Midbrain (tissue), 1 donor: ENCODE data around the gene KCNIP1.

Experiments
- DNase-seq: peaks from one replicate; lab custom pipeline; 2025; lab: John Stamatoyannopoulos, UW

Gene KCNIP1

DNA sequence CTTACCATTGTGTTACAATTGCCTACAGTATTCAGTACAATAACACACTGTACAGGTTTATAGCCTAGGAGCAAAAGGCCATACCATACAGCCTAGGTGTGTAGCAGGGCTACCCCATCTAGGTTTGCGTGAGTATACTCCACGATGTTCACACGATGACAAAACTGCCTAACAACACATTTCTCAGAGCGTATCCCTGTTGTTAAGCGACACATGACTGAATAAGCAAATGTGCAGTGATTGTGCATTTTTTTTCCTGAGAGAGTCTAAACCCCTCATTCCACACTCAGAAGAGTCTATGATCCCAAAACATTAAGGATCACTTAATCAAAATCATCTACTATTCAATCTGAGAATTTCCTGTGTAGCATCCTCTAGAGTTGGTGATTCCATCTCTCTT lies 211.3 kb downstream of the KCNIP1 start:
- DNase-seq: no peak

DNA sequence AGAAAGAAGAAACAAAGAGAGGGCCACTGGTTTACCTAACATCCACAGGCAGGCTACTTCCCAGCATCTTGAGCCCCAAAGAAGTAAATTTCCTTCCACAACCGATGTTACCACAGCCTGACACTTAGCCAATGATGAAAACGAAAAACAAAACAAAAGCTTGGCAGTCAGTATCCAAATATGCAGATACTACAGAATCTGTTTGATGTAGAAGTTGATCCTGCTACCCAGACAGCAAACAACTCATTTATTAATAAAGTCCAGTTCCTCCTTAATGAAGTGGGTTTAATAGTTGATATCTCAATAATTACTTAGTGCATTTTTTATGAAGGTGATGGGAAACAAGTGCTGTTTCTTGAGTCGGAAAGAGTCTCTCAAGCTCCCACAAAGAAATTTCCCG lies 212.6 kb downstream of the KCNIP1 start:
- no peak for DNase-seq

DNA sequence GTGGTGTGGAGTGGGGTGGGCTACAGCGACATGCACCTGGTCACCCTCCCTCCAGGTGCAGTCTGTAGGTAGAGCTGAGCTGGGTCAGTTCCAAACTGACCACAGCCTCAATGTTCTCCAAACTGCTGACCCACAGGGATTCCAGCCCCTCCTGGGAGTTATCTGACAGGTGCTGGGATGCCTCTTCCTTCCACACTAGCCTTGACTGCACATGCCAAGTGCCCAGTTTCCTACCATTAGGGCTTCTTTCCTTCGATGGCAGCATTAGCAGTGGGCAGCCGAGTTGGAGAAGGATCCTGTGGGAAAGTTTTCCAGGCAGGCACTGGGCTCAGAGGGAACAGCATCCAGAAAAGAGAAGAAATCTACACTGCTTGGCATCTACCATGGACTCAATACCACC lies 215.7 kb downstream of the KCNIP1 start:
- DNase-seq: no peak

DNA sequence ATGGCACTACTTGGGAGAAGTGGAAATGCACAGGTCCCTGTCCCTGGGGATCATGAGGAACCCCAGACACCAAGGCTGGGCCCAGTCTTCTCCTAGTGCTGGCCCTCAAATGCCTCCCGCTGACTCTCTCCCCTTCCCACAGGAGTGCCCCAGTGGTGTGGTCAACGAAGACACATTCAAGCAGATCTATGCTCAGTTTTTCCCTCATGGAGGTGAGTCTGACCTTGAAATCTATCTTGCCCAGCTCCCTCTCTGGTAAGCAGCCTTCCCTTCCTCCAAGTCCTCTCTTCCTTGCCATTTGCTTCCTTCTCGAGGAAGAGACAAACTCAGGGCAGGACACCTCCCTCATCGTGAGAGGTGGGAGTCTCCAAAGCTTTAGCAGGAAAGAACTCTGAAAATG lies 216.4 kb downstream of the KCNIP1 start:
- no peak for DNase-seq

DNA sequence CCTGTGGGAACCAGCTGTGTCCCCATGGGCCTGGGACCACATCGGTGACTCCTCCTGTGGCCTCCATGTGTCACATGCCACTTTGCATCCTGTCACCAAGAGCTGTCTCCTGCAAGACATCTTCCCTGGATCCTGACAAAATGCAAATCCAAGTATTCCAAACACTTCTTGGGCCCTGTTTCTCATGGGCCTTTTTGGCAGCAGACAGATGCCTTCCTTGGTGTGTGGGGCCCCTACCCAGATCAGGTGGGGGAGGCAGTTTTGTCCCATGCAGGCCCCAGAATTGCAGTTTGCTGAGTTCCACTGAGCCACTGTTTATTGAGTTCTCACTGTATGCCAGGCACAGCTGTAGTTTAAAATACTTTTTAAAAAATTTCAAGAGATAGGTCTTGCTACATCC lies 217.2 kb downstream of the KCNIP1 start:
- no peak for DNase-seq

DNA sequence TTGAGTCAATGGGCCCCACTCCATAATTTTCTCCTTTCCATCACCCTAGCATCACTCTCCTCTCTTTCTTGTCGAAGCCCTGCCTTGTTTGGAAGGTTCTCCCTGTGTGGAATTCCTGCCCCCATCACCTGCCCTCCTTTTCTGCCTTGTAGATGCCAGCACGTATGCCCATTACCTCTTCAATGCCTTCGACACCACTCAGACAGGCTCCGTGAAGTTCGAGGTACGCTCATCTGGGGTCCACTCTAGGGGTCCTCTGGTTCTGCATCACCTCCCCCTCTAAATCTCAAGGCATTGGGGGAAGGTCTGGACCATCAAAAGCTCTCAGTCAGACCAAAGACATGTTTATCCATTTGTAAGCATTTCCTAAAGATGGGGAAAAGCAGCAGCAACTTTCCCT lies 217.9 kb downstream of the KCNIP1 start:
- no peak for DNase-seq

DNA sequence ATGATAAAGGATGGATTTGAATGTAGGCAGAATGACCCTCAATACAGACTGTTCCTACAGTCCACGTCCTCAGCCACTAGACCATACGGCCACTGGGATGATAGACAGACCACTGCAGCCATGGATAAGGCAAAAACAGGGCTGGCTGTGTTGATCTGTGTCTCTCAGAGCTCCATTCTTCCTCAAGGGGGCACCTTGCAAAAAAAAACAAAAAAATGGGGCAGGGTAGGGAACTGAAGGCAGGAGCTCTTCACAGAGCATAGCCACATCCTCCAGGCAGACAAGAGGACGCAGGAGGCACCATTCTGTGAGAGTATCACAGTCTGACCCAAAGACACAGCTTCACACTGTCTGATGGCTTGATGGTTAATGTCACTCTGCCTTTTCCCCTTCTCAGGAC lies 218.5 kb downstream of the KCNIP1 start:
- no peak for DNase-seq

DNA sequence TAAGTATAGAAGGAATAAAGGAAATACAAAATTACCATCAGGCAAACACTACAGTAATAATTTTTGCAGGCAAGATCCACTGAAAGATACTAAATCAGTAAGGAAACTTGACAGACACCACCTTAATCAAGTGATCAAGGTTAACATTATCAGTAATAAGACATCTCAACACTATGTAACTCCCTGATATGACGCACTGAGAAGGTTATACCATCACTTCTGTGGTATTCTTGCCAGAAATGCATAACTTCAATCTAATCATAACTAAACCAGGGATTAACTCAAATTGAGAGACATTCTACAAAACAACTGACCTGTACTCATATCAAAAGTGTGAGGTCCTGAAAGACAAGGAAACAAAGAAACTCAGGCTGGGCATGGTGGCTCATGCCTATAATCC lies 227.2 kb downstream of the KCNIP1 start:
- no peak for DNase-seq

DNA sequence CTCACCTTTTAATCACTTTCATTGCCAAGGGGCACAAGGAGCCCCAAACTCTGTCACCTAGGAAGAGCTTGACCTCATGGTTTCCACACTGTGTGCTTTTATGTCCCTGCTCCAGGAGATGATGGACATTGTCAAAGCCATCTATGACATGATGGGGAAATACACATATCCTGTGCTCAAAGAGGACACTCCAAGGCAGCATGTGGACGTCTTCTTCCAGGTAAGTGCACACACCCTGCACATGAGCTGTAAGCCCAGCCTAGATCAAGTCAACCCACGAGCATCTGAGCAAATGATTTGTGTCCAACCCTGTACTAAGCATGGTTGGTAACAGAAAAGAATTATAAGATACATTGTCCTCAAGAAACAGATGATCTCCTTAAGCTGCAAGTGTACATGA lies 228.9 kb downstream of the KCNIP1 start:
- DNase-seq: no peak

DNA sequence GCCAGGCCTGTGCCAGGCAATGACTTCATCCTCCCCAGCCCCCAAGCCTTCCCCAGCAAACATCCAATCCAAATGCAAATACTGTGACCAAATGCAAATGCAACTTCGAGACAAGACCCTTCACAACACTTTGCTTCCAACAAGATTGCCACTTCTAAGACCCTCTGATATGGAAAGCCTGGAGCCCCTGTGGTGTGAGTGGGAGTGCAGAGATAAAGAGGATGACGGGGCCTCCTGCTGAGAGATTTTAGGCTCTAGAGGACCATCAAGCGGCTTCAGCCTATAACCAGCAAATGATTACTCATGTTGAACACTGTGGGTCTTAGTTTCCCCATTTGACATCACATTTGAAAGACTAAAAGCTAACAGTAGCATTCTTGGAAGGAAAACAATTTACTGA lies 233.1 kb downstream of the KCNIP1 start:
- DNase-seq: no peak

DNA sequence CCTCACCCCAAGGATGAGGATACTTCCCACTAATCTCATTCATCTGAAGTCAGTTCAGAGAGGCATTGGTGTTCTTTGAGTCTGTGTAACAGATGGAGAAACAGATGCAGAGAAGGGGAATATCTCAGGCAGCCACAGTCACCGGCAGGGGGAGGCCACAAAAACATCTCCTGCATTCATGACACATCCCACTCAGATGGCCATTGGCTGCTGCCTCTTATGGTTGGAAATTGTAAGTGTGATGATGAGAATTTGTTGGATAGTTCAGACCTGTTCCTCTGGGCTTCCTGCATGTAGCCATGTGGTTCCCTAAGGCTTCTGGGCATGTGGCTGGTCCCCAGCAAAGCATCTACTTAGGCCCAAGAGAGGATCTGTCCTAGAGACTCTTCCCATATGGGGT lies 233.8 kb downstream of the KCNIP1 start:
- DNase-seq: no peak

DNA sequence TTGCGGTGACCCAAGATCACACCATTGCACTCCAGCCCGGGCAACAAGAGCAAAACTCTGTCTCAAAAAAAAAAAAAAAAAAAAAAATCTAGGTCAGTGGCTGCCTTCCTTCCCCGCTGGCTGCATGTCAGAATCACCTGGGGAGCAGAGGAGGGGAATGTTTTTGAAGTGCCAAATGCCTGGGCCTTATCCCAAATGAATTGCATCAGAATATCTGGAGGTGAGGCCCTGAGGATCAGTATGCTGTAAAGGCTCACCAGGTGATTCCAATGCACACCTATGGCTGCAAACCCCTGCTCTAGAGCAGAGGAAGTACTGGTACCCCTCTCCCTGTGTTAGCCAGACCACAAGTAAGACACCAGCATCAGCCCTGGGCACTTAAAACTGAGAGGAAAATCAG lies 235.0 kb downstream of the KCNIP1 start:
- DNase-seq: no peak

DNA sequence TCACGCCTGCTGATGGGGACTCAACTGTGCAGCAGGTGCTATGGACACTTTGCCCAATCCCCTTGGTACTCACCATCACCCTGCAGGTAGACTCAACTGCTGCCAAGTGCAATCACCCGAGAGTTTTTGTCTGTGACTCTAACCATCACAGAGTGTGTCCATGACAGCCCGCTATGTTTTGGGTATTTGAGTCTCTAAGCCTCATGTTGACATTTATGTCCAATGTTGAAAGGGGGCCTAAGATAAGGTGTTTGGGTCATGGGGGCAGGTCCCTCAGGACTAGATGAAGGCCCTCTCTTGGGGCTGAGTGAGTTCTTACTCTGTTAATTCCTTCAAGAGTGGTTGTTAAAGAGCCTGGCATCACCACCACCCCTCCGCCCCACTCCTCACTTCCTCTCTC lies 235.6 kb downstream of the KCNIP1 start:
- no peak for DNase-seq

DNA sequence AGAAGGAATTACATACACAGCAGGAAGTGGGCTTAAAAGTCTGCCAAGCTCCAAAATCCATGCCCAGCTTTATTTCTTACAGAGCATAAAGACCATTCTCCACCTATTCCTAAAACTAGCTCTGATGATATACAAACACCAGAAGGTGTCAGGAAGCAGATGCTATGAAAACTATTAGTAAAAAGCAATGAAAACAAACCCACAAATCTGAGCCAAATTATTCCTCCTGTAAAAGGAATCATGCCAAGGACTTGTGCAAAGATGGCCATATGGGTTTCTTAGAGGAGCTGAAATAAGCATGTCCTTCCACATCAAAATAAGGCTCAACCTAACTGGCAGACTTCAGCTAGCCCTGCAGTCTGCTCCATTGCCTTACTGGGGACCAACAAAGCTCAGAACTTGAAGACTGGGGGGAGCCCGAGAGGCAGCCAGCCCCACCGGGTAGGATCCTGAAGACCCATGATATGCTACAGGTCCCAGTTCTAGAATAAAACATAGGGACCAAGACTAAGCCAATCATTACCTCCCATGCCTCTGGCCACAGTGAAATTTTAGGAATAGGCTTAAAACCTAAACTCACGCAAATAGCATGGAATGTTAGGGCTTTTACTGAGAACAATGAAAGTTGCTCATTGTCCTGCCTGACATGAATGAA lies 236.9 kb downstream of the KCNIP1 start:
- DNase-seq: no peak

DNA sequence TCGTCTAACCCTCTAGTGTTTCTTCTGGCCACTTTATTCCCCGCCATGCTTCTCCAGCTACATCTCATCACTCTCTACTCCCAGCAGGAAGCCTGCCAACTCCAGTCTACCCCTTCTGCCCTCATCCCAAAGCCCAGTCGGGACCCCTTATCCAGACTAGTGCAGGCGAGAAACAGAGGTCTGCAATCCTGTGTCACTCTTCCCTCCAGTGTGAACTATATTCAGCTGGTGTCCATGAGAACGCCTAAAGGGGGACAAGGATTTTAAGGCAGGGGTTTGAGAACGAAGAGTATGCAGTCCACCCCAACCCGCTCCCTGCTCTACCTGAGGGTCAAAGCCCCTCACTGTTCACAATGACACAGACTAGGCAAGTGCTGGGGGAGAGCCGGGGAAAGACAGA lies 238.0 kb downstream of the KCNIP1 start:
- no peak for DNase-seq

DNA sequence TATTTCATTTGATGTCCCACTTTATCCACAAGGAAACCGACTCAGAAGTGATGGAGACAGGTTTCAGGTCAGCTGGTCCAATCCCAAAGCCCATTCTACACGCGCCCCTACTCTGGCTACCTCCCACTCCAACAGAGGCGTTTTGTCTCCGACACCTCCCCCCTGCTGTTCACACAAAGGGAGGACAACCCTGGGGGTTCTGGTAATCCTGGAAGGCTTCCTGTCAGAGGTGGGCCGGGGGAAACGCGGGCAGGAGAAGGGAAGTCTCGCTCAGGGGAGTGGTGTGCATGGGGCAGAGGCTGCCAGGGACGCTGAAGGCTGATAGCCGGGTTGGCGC lies 240.0 kb downstream of the KCNIP1 start:
- no peak for DNase-seq

DNA sequence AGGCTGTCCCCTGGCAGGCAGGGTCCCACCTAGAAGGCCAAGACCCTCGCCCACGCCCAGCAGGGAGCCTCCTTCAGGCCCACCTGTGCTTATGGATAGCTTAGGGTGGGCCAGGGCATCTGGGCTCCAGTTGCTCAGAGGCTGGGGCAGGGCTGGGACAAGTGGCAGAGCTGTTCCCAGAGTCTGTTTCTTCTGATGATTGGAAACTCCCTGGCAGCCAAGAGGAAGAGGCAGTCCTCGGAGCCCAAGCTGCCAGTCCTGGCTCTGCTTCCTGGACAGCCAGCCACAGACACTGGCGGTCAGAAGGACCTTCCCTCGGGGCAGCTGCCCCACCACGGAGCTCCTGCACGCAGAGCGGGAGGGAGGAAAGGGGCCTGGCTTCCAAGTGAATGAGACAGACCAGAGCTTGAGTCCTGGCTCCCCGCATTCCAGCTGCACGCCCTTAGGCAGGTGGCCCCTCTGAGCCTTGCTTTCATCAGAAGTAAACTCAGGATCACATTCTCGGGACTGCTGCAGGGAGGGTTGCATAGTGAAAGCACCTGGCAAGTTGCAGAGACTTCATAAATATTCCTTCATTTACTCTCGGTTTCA lies 241.8 kb downstream of the KCNIP1 start:
- DNase-seq: no peak

DNA sequence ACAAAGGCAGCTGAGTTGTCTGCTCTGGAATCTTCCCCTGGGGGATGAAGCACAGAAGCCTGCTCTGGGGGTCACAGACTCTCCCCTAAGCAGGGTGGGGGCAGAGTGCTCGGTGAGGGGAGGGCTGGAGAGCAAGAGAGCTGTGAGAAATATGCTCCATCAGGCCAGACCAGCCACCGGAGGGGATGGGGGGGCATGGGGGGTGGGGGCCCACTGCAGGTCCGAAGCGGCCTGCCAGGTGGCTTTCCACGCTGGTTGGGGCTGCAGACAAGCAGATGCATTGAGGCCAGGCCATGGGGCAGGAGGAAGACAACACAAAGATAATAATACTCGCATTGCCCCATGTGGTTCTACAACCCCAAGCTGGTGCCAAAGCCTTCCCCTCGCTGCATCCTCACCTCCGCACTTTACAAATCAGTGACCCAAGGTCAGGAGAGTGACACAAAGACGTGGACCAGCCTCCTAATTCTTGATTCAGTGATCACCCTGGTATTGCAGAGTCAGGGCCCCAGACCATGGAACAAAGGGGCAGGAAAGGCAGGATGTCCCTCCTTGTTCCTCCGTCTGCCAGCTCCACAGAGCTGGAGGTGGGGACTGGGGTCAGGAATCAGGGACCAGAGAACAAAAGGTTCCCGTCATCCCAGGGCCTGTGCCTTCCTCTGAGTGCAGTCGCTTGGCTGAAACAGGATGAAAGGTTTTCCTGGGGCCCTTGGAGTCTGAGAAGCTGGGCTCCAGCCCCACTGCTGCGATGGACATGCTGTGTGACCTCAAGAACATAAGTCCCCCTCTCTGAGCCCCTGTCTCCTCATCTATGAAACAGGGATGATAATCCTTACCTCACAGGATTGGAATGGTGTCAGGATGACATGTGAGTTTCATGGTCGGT lies 242.5 kb downstream of the KCNIP1 start:
- no peak for DNase-seq

DNA sequence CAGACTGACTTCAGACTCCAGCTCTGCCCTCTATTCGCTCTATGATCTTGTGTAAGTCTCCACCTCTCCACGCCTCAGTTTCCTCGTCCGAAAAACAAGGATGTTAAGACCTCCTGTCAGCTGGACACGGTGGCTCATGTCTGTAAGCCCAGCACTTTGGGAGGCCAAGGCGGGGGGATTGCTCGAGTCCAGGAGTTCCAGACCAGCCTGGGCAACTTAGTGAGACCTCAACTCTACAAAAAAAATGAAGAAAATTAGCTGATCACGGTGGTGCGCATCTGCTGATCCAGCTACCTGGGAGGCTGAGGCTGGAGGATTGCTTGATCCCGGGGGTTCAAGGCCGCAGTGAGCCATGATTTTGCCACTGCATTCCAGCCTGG lies 243.1 kb downstream of the KCNIP1 start:
- DNase-seq: no peak

DNA sequence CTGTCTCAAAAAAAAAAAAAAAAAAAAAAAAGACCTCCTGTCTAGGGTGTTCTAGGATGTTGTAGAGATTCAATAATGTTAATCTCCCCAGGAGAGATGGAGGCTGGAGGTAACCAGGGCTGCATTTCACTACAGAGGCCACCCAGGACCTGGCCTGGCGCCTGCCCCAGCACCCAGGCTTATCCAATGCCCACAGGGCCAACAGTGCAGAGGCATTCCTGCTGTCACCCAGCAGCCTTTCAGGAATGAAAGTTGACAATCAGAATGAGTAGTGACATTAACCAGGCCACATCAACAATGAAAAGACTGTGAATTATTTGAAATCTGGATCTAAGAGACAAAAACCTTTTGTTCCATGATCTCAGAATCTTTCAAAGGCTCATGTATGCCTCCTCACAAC lies 243.5 kb downstream of the KCNIP1 start:
- no peak for DNase-seq

DNA sequence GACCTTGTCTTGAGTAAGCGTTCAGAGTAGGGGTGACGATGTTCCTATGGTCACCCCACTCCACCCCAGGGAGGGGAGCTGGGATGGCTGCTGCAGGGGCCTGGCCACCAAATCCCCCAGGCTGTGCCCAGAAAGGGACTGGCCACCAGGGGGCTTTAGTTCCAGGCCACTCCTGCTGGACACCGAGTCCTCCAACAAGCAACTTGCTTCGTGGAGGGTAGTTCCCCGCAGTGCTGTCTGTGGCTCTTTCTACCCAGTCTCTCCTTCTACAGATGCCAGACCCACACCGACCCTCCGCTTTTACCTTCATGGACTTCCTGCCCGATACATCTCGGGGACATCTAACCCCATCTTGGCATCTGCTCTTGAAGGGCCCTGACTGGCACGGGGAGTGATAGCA lies 244.0 kb downstream of the KCNIP1 start:
- DNase-seq: no peak

DNA sequence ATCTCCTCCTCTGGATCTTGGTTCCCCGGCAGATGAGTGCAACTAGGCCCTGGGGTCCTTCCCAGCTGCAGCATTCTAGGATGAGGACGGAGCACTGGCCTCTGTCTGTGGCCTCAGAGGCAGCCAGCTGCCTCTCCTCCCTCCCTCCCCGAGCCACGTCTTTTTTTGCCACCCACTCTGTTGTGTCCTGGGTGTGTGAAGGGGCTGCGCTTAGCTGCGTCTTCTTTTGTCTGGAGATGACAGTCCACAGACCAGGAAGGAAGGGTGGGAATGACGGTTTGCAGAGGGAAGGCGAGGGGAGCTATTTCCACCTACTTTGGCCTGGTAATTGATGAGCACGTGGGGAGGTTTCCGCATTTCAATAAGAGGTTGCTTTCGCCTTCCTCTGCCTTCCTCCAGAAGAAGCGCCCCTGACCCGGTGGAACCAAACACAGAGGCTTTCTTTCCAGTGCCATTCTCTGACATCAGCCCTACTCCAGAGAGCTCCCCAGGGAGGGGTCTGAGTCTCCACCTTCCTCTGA lies 245.2 kb downstream of the KCNIP1 start:
- no peak for DNase-seq

DNA sequence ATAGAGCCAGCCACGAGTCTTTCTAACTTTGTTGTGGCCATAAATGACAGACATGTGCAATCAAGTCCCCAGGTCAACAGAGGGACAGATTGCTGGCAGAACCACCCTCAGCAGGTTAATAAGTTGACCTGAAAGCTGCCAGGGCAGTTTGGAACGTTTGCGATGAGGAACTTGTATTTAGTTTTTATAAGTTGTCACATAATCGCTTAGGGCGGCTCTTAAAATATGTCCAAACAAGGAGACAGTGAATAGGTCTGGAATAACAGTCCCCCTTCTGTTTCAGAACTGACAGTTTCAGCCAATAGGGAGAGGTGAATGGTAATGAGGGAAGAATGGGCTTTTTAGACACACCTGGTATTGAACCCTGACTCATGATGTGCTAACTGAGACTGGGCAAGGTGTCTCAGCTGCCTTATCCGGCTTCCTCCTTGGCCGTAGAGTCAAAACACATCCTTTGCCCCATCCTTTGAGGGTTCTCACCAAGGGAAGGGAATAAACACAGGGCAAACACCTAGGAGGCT lies 246.2 kb downstream of the KCNIP1 start:
- no peak for DNase-seq
